ENCODE results near the gene ATG13. TPM values are rescaled to one million over a fixed set of nuclear protein-coding genes. Genes with fewer than 3 reads are reported as not detected.

ATG13 gene
- total and polyA plus RNA-seq, 4 donors: 40.7 to 74.0 (median 69.8) TPM

GRCh38 chr11:46604796-46605195 lies 12.6 kb upstream of the ATG13 start:
- WGBS (ENCODE audit: insufficient coverage): 75% methylated on average over 1 of the region's 1 CpG
- H3K27ac ChIP-seq (ENCODE audit: low read depth, low read length): no peak overlapping the region

GRCh38 chr11:46607516-46607915 lies 9.8 kb upstream of the ATG13 start:
- Histone ChIP-seq H3K36me3 (ENCODE audit: control insufficient read depth, insufficient read depth, low read length) (peaks cover 8% of the 10 kb centered on the region), H3K27ac (ENCODE audit: low read depth, low read length) (no peak overlapping the region), H3K9me3 (ENCODE audit: control insufficient read depth, insufficient read depth, low read length) (no peaks in the 10 kb centered on the region), H3K4me3 (ENCODE audit: low read depth, low read length) (no peak overlapping the region), H3K4me1 (ENCODE audit: control insufficient read depth, insufficient read depth, low read length) (no peaks in the 10 kb centered on the region), H3K27me3 (ENCODE audit: control insufficient read depth, insufficient read depth, low read length) (no peaks in the 10 kb centered on the region)
- peak in 1 of 6 donors; percentile 10 for DNase-seq (ENCODE audit: low read depth in 4 of 6, low spot score in 6 of 6)
- 100% methylated on average over 1 of the region's 1 CpG for WGBS (ENCODE audit: insufficient coverage)

More at GRCh38 chr11:46604796-46605195, 12.6 kb upstream of the ATG13 start:
- no peak overlapping the region for H3K4me3 ChIP-seq (ENCODE audit: low read depth, low read length)
- peaks cover 8% of the 10 kb centered on the region for H3K36me3 ChIP-seq (ENCODE audit: control insufficient read depth, insufficient read depth, low read length)
- no peaks in the 10 kb centered on the region for H3K27me3 ChIP-seq (ENCODE audit: control insufficient read depth, insufficient read depth, low read length)
- no peaks in the 10 kb centered on the region for H3K9me3 ChIP-seq (ENCODE audit: control insufficient read depth, insufficient read depth, low read length)
- DNase-seq (ENCODE audit: low read depth in 4 of 6, low spot score in 6 of 6): no peak
- no peaks in the 10 kb centered on the region for H3K4me1 ChIP-seq (ENCODE audit: control insufficient read depth, insufficient read depth, low read length)

- Histone ChIP-seq H3K36me3 (ENCODE audit: control insufficient read depth, insufficient read depth, low read length) (no peaks in the 10 kb centered on the region), H3K4me3 (ENCODE audit: low read depth, low read length) (no peak overlapping the region), H3K9me3 (ENCODE audit: control insufficient read depth, insufficient read depth, low read length) (no peaks in the 10 kb centered on the region), H3K27ac (ENCODE audit: low read depth, low read length) (no peak overlapping the region), H3K4me1 (ENCODE audit: control insufficient read depth, insufficient read depth, low read length) (no peaks in the 10 kb centered on the region), H3K27me3 (ENCODE audit: control insufficient read depth, insufficient read depth, low read length) (no peaks in the 10 kb centered on the region)
- WGBS (ENCODE audit: insufficient coverage): 94% methylated on average over 3 of the region's 6 CpGs
- DNase-seq (ENCODE audit: low read depth in 4 of 6, low spot score in 6 of 6): no peak
These were observed 8.0 kb upstream of the ATG13 start for GRCh38 chr11:46609386-46609785.

GRCh38 chr11:46611526-46612304 lies 5.6 kb upstream of the ATG13 start:
- Histone ChIP-seq H3K27ac (ENCODE audit: low read depth, low read length) (no peak overlapping the region), H3K27me3 (ENCODE audit: control insufficient read depth, insufficient read depth, low read length) (no peaks in the 10 kb centered on the region), H3K36me3 (ENCODE audit: control insufficient read depth, insufficient read depth, low read length) (no peaks in the 10 kb centered on the region), H3K4me1 (ENCODE audit: control insufficient read depth, insufficient read depth, low read length) (no peaks in the 10 kb centered on the region), H3K9me3 (ENCODE audit: control insufficient read depth, insufficient read depth, low read length) (no peaks in the 10 kb centered on the region), H3K4me3 (ENCODE audit: low read depth, low read length) (no peak overlapping the region)
- WGBS (ENCODE audit: insufficient coverage): no CpG with 5 or more reads among the region's 5 CpGs
- no peak for DNase-seq (ENCODE audit: low read depth in 4 of 6, low spot score in 6 of 6)

- H3K27me3 ChIP-seq (ENCODE audit: control insufficient read depth, insufficient read depth, low read length): no peaks in the 10 kb centered on the region
- WGBS (ENCODE audit: insufficient coverage): no CpG with 5 or more reads among the region's 2 CpGs
- no peaks in the 10 kb centered on the region for H3K36me3 ChIP-seq (ENCODE audit: control insufficient read depth, insufficient read depth, low read length)
- no peaks in the 10 kb centered on the region for H3K4me1 ChIP-seq (ENCODE audit: control insufficient read depth, insufficient read depth, low read length)
- H3K9me3 ChIP-seq (ENCODE audit: control insufficient read depth, insufficient read depth, low read length): no peaks in the 10 kb centered on the region
- peak in 1 of 6 donors; percentile 6 for DNase-seq (ENCODE audit: low read depth in 4 of 6, low spot score in 6 of 6)
- no peak overlapping the region for H3K4me3 ChIP-seq (ENCODE audit: low read depth, low read length)
- no peak overlapping the region for H3K27ac ChIP-seq (ENCODE audit: low read depth, low read length)
These were observed 5.0 kb upstream of the ATG13 start for GRCh38 chr11:46612326-46612725.

- Histone ChIP-seq H3K4me3 (ENCODE audit: low read depth, low read length) (no peak overlapping the region), H3K36me3 (ENCODE audit: control insufficient read depth, insufficient read depth, low read length) (peaks cover 11% of the 10 kb centered on the region), H3K27ac (ENCODE audit: low read depth, low read length) (no peak overlapping the region), H3K27me3 (ENCODE audit: control insufficient read depth, insufficient read depth, low read length) (no peaks in the 10 kb centered on the region), H3K4me1 (ENCODE audit: control insufficient read depth, insufficient read depth, low read length) (peaks cover 5% of the 10 kb centered on the region), H3K9me3 (ENCODE audit: control insufficient read depth, insufficient read depth, low read length) (no peaks in the 10 kb centered on the region)
- no peak for DNase-seq (ENCODE audit: low read depth in 4 of 6, low spot score in 6 of 6)
- WGBS (ENCODE audit: insufficient coverage): 96% methylated on average over 7 of the region's 7 CpGs
These were observed 1.6 kb upstream of the ATG13 start for GRCh38 chr11:46615756-46616155.

- WGBS (ENCODE audit: insufficient coverage): 0% methylated on average over 13 of the region's 15 CpGs
- Histone ChIP-seq H3K27ac (ENCODE audit: low read depth, low read length) (peak overlapping the region; percentile 70), H3K4me3 (ENCODE audit: low read depth, low read length) (peak overlapping the region; percentile 100), H3K36me3 (ENCODE audit: control insufficient read depth, insufficient read depth, low read length) (peaks cover 11% of the 10 kb centered on the region), H3K9me3 (ENCODE audit: control insufficient read depth, insufficient read depth, low read length) (no peaks in the 10 kb centered on the region), H3K4me1 (ENCODE audit: control insufficient read depth, insufficient read depth, low read length) (peaks cover 5% of the 10 kb centered on the region), H3K27me3 (ENCODE audit: control insufficient read depth, insufficient read depth, low read length) (no peaks in the 10 kb centered on the region)
- no peak for DNase-seq (ENCODE audit: low read depth in 4 of 6, low spot score in 6 of 6)
These were observed 711 bp upstream of the ATG13 start for GRCh38 chr11:46616551-46617133.

- WGBS (ENCODE audit: insufficient coverage): 0% methylated on average over 7 of the region's 9 CpGs
These were observed 590 bp downstream of the ATG13 start for GRCh38 chr11:46617972-46618314.

GRCh38 chr11:46618837-46619236 lies 1.5 kb downstream of the ATG13 start:
- Histone ChIP-seq H3K4me1 (ENCODE audit: control insufficient read depth, insufficient read depth, low read length) (peaks cover 5% of the 10 kb centered on the region), H3K9me3 (ENCODE audit: control insufficient read depth, insufficient read depth, low read length) (no peaks in the 10 kb centered on the region), H3K27me3 (ENCODE audit: control insufficient read depth, insufficient read depth, low read length) (no peaks in the 10 kb centered on the region), H3K27ac (ENCODE audit: low read depth, low read length) (no peak overlapping the region), H3K4me3 (ENCODE audit: low read depth, low read length) (no peak overlapping the region), H3K36me3 (ENCODE audit: control insufficient read depth, insufficient read depth, low read length) (peaks cover 16% of the 10 kb centered on the region)
- DNase-seq (ENCODE audit: low read depth in 4 of 6, low spot score in 6 of 6): no peak
- WGBS (ENCODE audit: insufficient coverage): 93% methylated on average over 4 of the region's 6 CpGs

More at GRCh38 chr11:46617972-46618314, 590 bp downstream of the ATG13 start:
- peak overlapping the region; percentile 96 for H3K27ac ChIP-seq (ENCODE audit: low read depth, low read length)
- H3K4me1 ChIP-seq (ENCODE audit: control insufficient read depth, insufficient read depth, low read length): peaks cover 5% of the 10 kb centered on the region
- H3K4me3 ChIP-seq (ENCODE audit: low read depth, low read length): peak overlapping the region; percentile 100
- no peaks in the 10 kb centered on the region for H3K27me3 ChIP-seq (ENCODE audit: control insufficient read depth, insufficient read depth, low read length)
- no peak for DNase-seq (ENCODE audit: low read depth in 4 of 6, low spot score in 6 of 6)
- H3K36me3 ChIP-seq (ENCODE audit: control insufficient read depth, insufficient read depth, low read length): peaks cover 13% of the 10 kb centered on the region
- no peaks in the 10 kb centered on the region for H3K9me3 ChIP-seq (ENCODE audit: control insufficient read depth, insufficient read depth, low read length)

GRCh38 chr11:46625406-46625805 lies 8.1 kb downstream of the ATG13 start:
- H3K4me3 ChIP-seq (ENCODE audit: low read depth, low read length): no peak overlapping the region
- no peaks in the 10 kb centered on the region for H3K4me1 ChIP-seq (ENCODE audit: control insufficient read depth, insufficient read depth, low read length)
- no peaks in the 10 kb centered on the region for H3K27me3 ChIP-seq (ENCODE audit: control insufficient read depth, insufficient read depth, low read length)
- H3K9me3 ChIP-seq (ENCODE audit: control insufficient read depth, insufficient read depth, low read length): no peaks in the 10 kb centered on the region
- DNase-seq (ENCODE audit: low read depth in 4 of 6, low spot score in 6 of 6): no peak
- H3K27ac ChIP-seq (ENCODE audit: low read depth, low read length): no peak overlapping the region
- peaks cover 34% of the 10 kb centered on the region for H3K36me3 ChIP-seq (ENCODE audit: control insufficient read depth, insufficient read depth, low read length)
- 90% methylated on average over 2 of the region's 3 CpGs for WGBS (ENCODE audit: insufficient coverage)

Data from spinal cord (tissue), 10 donors.